ENCODE results near the gene CHST3.

CHST3 gene

DNA sequence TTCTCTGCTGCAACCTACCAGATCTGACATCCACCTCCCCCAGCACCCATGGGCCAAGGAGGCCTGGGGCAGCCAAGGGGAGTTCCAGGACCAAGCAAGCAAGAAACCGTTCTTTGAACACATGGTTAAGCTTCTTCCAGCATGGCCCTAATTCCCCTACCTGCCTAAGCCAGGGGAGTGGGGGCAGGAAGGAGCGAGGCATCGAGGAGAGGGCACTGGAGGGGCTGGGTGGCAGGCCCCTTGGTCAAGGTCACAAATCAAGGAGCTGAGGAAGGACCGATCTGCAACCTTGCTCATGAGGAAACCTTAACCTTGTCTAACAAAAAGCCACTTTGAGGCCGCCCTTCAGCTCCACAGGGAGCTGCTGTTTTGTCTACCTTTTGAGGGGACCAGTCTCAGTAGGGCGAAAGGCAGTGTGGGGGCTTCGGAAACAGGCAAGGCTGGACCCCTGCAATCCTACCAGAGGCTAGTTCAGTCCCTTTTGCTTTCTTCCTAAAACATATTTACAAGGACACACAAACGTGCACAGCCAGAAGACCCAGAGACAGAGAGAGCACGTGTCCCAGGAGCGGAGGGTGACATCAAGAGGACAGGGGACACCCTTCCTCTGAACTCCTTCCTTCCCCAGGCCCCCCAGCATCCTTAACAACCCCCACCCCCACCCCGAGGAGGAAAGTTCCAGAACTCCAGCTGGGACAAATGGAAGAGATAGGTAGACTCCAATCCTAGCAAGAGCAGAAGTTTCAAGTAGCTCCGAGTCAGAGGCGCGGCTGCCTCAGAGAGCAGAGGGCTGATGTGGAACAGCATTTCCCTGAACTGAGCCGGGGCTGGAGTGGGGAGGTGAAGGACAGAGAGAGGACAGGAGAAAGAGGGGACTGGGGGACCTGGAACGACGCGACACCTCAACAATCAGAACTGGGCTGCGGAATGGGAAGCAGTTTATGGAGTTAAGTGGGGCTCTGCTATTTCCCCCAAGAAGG is 95.9 kb downstream of the CHST3 start:
- no peak for FAIRE-seq

DNA sequence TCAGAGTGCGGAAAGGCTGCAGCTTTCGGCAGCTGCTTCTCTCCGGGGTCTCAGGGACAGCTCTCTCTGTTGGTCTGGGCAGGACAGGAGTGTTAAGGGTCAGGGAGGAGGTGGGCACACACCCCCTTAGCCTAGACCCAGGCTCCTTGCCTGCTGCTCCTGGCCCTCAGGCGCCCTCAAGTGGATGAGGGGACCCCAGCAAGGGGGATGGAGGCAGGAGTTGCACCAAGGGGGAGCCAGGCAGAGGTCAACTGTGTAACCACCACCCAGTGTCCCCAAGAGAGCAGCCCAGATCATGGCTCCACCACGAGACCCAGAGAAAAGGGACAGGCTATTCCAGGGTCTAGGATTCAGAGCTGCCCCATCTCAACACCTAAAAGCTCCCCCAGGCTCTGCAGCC is 97.3 kb downstream of the CHST3 start:
- no peak for FAIRE-seq

DNA sequence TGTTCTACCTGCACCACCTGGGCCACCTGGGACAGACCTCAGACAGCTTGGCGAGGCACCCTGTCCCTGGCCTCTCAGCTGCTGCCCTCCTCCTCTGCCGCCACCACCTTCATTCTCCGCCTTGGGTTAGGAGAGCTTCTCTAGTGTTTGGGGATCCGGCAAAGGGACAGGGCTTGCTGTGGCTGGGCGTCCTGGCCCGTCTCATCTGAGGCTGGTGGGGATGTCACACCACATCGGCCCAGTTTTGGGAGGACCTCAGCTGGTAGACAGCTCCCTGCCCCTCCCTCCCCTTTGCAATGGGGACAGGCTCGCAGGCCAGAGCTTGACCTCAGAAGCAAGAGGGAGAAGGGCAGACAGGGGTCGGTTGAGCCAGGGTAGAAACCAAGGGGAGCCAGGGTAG is 97.7 kb downstream of the CHST3 start:
- FAIRE-seq, result no peak

DNA sequence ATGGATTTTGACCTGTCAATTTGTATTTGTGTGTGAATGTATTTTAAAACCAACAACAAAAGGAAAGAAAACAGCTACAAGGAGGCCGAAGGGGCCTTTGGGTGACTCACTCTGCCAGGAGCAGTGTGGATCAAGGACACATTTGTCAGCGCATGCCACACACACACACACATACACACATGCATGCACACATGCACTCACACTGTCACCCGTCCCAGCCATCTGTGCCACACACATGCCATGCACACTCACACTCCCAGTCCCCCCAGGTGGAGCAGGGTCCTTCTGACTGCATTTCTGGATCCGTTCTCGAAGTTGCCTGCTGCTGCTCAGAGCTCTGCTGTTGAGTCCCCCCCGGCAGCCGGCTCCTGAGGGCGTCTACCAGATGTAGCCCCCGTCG is 98.2 kb downstream of the CHST3 start:
- no peak for FAIRE-seq

All from colon (tissue), 2 donors.